GF-D8 (cell line): ENCODE results near the gene GPS1.
"Not testable (repeated sequence)": the region's sequence is repeated elsewhere in the genome, so short reads cannot be mapped to it uniquely, and the experiment has no call there.

Source experiments
- DNase-seq: peaks from one replicate; lab custom pipeline; 2025; lab: John Stamatoyannopoulos, UW

Gene GPS1

GRCh38 chr17:82028966-82029365, 22.7 kb upstream of the GPS1 start:
- DNase-seq: no peak

GRCh38 chr17:82029391-82029790, 22.3 kb upstream of the GPS1 start:
- DNase-seq: no peak

GRCh38 chr17:82029990-82030469, 21.7 kb upstream of the GPS1 start:
- no peak for DNase-seq

- DNase-seq: peak; percentile 59
Measured at GRCh38 chr17:82030470-82031302, 21.0 kb upstream of the GPS1 start.

GRCh38 chr17:82031303-82031884, 20.3 kb upstream of the GPS1 start, which contains the start of gene RAC3:
TSS of gene RAC3 (plus strand) at chr17:82031678. CDS start at chr17:82031762, 84 bp downstream.
- DNase-seq: no peak

- no peak for DNase-seq
Measured at GRCh38 chr17:82031885-82032627, 19.6 kb upstream of the GPS1 start.

GRCh38 chr17:82033359-82034085, 18.2 kb upstream of the GPS1 start:
- no peak for DNase-seq

- DNase-seq: no peak
Measured at GRCh38 chr17:82034371-82035011, 17.2 kb upstream of the GPS1 start.

GRCh38 chr17:82035488-82035887, 16.2 kb upstream of the GPS1 start:
- DNase-seq: no peak

GRCh38 chr17:82035956-82036633, 15.6 kb upstream of the GPS1 start:
- DNase-seq: no peak

GRCh38 chr17:82036634-82037091, 15.0 kb upstream of the GPS1 start:
- no peak for DNase-seq

GRCh38 chr17:82037092-82037888, 14.4 kb upstream of the GPS1 start, which contains the start of gene DCXR:
TSS of gene DCXR (minus strand) at chr17:82037697. CDS start at chr17:82037682, 15 bp downstream.
- DNase-seq: peak; percentile 85

GRCh38 chr17:82037889-82038195, 13.9 kb upstream of the GPS1 start:
- no peak for DNase-seq

- not testable (repeated sequence) for DNase-seq
Measured at GRCh38 chr17:82038796-82039409, 12.8 kb upstream of the GPS1 start.

- no peak for DNase-seq
Measured at GRCh38 chr17:82039695-82040299, 11.9 kb upstream of the GPS1 start.

- DNase-seq: no peak
Measured at GRCh38 chr17:82041144-82041814, 10.4 kb upstream of the GPS1 start.

- no peak for DNase-seq
Measured at GRCh38 chr17:82042649-82043048, 9.0 kb upstream of the GPS1 start.

GRCh38 chr17:82043507-82043906, 8.2 kb upstream of the GPS1 start:
- DNase-seq: no peak
